ENCODE data around the gene HSD17B14. TPM values are rescaled to one million over a fixed set of nuclear protein-coding genes. Genes with fewer than 3 reads are reported as not detected.

The HSD17B14 gene
- total RNA-seq, 1 experiment from 2014 or later = 11.2 TPM

- Mint-ChIP-seq H3K27ac (no peak overlapping the region; a peak in 1 of 7 replicates), H3K4me1 (peaks cover 6 to 10% of the 10 kb centered on the region in 2 experiments), H3K27me3 (ENCODE audit: low read depth) (peaks cover 2% of the 10 kb centered on the region), H3K9me3 (no peaks in the 10 kb centered on the region; a peak in 1 of 5 replicates), H3K4me3 (no peak overlapping the region), H3K36me3 (ENCODE audit: insufficient read depth in 1 of 3, low read depth in 3 of 3) (no peaks in the 10 kb centered on the region)
- Histone ChIP-seq H2BK5ac (ENCODE audit: insufficient read length, low read length) (no peak overlapping the region), H3K23me2 (ENCODE audit: insufficient read length, low read depth, low read length, poor library complexity, severe bottlenecking) (no peaks in the 10 kb centered on the region), H2AFZ (ENCODE audit: low read length) (no peak overlapping the region), H3K18ac (ENCODE audit: insufficient read length, low read depth, low read length) (no peak overlapping the region), H3K14ac (ENCODE audit: insufficient read depth, low read length) (no peak overlapping the region), H3K4ac (ENCODE audit: low read depth, low read length) (no peak overlapping the region), H3K27ac (ENCODE audit: insufficient read length, low read depth, low read length) (no peak overlapping the region), H4K91ac (ENCODE audit: insufficient read length, low read depth, low read length) (no peak overlapping the region), H2BK20ac (ENCODE audit: low read depth, low read length, poor library complexity, severe bottlenecking) (no peak overlapping the region), H3K9ac (ENCODE audit: extremely low read depth, insufficient read length, low read length) (no peak overlapping the region), H3K4me1 (ENCODE audit: insufficient read depth, low read length) (no peaks in the 10 kb centered on the region), H3K27me3 (ENCODE audit: insufficient read depth, low read length) (no peaks in the 10 kb centered on the region), H3K56ac (ENCODE audit: insufficient read length, low read depth, low read length) (no peak overlapping the region), H2AK5ac (ENCODE audit: insufficient read length, low read length) (no peak overlapping the region), H4K8ac (replicated peaks; ENCODE audit: insufficient read length, low read depth, low read length) (no peak overlapping the region), H2BK12ac (ENCODE audit: insufficient read length, low read depth, low read length) (no peak overlapping the region), H3T11ph (ENCODE audit: low read length) (no peak overlapping the region), H2BK120ac (ENCODE audit: low read depth, low read length, poor library complexity, severe bottlenecking) (no peak overlapping the region), H3K79me1 (ENCODE audit: insufficient read depth, low read depth, low read length, poor library complexity, severe bottlenecking) (no peaks in the 10 kb centered on the region), H2BK15ac (ENCODE audit: low read depth, low read length) (no peak overlapping the region), H4K5ac (ENCODE audit: insufficient read length, low read depth, low read length) (no peak overlapping the region), H3K23ac (ENCODE audit: insufficient read length, low read depth, low read length) (no peak overlapping the region), H4K20me1 (ENCODE audit: control insufficient read depth, insufficient read depth, insufficient read length) (no peaks in the 10 kb centered on the region), H3K9me3 (ENCODE audit: control insufficient read depth, low read depth, low read length) (no peaks in the 10 kb centered on the region), H3K4me2 (ENCODE audit: insufficient read depth, insufficient read length, low read length) (no peak overlapping the region), H3K79me2 (ENCODE audit: insufficient read depth, low read length) (no peaks in the 10 kb centered on the region)
- TF ChIP-seq CTCF (conservative IDR thresholded peaks at IDR 0.05) = no peak
- no CpG with 5 or more reads among the region's 5 CpGs for WGBS (ENCODE audit: extremely low coverage, insufficient read length, low lambda C conversion rate)
- DNase-seq = no peak
These were observed 51.8 kb downstream of the HSD17B14 start for GRCh38 chr19:48784527-48784926.

Measured in H9 (cell line).